ENCODE results near the gene RPUSD2.

The RPUSD2 gene

DNA sequence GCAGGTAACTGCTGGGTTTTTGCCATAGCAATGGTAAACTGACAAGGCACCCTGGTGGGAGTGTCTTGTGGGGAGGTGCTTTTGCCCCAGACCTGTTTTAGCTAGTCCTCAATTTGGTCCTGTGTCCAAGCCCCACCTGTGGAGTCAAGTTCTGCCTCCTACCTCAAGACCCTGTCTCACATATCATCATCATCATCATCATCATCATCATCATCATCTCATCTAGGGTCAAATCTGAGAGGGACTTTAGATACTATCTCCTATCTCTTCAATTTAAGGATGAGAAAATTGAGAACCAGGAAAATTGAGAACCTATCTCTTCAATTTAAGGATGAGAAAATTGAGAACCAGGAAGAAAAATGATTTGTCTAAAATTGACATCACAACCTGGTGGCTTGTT, 34.8 kb downstream of the RPUSD2 start:
- no peak for DNase-seq
- no peaks in the 10 kb centered on the region for H3K27me3 ChIP-seq (ENCODE audit: insufficient read depth, low read depth, severe bottlenecking)
- H3K9me3 ChIP-seq (ENCODE audit: severe bottlenecking) = no peaks in the 10 kb centered on the region
- H3K4me3 ChIP-seq (ENCODE audit: low read depth, low read length) = no peak overlapping the region
- no peak overlapping the region for H3K27ac ChIP-seq
- peaks cover 23% of the 10 kb centered on the region for H3K36me3 ChIP-seq
- TF ChIP-seq, protein P1, sequence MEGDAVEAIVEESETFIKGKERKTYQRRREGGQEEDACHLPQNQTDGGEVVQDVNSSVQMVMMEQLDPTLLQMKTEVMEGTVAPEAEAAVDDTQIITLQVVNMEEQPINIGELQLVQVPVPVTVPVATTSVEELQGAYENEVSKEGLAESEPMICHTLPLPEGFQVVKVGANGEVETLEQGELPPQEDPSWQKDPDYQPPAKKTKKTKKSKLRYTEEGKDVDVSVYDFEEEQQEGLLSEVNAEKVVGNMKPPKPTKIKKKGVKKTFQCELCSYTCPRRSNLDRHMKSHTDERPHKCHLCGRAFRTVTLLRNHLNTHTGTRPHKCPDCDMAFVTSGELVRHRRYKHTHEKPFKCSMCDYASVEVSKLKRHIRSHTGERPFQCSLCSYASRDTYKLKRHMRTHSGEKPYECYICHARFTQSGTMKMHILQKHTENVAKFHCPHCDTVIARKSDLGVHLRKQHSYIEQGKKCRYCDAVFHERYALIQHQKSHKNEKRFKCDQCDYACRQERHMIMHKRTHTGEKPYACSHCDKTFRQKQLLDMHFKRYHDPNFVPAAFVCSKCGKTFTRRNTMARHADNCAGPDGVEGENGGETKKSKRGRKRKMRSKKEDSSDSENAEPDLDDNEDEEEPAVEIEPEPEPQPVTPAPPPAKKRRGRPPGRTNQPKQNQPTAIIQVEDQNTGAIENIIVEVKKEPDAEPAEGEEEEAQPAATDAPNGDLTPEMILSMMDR (IDR thresholded peaks at IDR 0.05; ENCODE audit: low read depth, low read length) = no peak

DNA sequence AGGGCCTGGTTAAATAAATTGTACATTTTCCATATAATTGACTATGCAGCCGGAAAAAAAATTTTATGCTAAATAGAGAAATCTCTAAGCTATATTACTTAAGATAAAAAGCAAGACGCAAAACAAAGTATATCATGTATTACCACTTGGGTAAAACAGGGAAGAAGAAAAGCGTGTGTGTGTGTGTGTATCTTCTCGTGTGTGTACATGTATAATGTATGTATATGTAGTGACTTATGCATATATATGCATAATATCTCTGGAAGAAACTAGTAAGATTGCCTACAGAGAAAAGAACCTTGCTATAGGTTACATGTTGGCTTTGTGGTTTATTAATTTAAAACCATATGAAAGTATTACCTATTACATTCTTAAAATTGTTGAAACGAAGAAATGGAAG, 44.0 kb downstream of the RPUSD2 start:
- Histone ChIP-seq H3K27ac (no peak overlapping the region), H3K4me3 (ENCODE audit: low read depth, low read length) (no peak overlapping the region), H3K36me3 (peaks cover 26% of the 10 kb centered on the region), H3K9me3 (ENCODE audit: severe bottlenecking) (no peaks in the 10 kb centered on the region), H3K27me3 (ENCODE audit: insufficient read depth, low read depth, severe bottlenecking) (no peaks in the 10 kb centered on the region)
- TF ChIP-seq, protein P1 (IDR thresholded peaks at IDR 0.05; ENCODE audit: low read depth, low read length) = no peak
- DNase-seq = no peak

DNA sequence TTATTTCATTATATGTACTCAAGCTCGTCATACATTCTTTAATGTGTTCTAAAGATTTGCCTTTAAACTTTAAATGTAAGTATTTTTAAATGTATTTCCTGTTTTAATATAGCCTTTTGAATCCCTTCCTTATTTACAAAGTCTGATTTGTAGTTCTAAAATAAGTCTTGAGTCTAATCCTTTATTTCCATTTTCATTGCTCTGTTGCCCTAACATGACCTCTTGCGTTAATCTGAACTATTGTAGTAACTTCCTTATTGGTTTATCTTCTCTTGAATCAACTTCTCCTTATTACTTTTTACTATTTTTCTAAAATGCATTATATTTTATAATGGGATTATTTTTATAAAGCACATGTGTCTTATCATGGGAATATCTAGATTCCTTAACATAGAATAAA, 48.9 kb downstream of the RPUSD2 start:
- DNase-seq = no peak
- TF ChIP-seq, protein P1 (IDR thresholded peaks at IDR 0.05; ENCODE audit: low read depth, low read length) = no peak

DNA sequence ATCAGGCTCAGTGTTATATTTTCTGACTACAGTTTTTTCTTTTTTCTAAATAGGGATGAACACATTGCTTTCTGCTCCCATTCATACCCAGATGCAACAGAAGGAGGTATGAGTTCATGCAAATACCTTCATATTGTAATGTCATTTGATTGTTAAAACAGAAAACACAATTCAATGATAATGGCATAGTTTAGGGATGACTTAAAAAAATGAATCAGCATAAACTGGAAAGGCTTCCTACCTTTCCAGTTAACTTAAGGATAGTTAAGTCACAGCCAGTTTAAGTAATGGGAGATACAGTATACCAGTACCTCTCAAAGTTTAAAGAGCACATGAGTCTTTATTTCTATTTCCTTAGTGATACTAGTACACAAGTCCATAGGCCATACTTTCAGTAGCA, 49.8 kb downstream of the RPUSD2 start:
- no peak overlapping the region for H3K4me3 ChIP-seq (ENCODE audit: low read depth, low read length)
- H3K27ac ChIP-seq = no peak overlapping the region
- H3K36me3 ChIP-seq = peaks cover 27% of the 10 kb centered on the region
- H3K27me3 ChIP-seq (ENCODE audit: insufficient read depth, low read depth, severe bottlenecking) = no peaks in the 10 kb centered on the region
- TF ChIP-seq, protein P1 (IDR thresholded peaks at IDR 0.05; ENCODE audit: low read depth, low read length) = no peak
- no peak for DNase-seq
- no peaks in the 10 kb centered on the region for H3K9me3 ChIP-seq (ENCODE audit: severe bottlenecking)

More for the DNA sequence above, 48.9 kb downstream of the RPUSD2 start:
- Histone ChIP-seq H3K27me3 (ENCODE audit: insufficient read depth, low read depth, severe bottlenecking) (no peaks in the 10 kb centered on the region), H3K4me3 (ENCODE audit: low read depth, low read length) (no peak overlapping the region), H3K27ac (no peak overlapping the region), H3K36me3 (peaks cover 31% of the 10 kb centered on the region), H3K9me3 (ENCODE audit: severe bottlenecking) (no peaks in the 10 kb centered on the region)

DNA sequence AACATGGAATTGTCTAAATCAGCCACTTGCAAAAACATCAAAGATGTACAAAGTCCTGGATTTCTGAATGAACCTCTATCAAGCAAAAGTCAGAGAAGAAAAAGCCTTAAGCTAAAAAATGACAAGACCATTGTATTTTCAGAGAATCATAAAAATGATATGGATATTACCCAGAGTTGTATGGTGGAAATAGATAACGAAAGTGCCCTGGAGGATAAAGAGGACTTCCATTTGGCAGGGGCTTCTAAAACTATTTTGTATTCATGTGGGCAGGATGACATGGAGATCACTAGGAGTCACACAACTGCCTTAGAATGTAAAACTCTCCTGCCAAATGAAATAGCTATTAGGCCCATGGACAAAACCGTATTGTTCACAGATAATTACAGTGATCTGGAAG, 54.3 kb downstream of the RPUSD2 start:
- Histone ChIP-seq H3K27ac (no peak overlapping the region), H3K36me3 (peaks cover 32% of the 10 kb centered on the region), H3K9me3 (ENCODE audit: severe bottlenecking) (no peaks in the 10 kb centered on the region), H3K4me3 (ENCODE audit: low read depth, low read length) (no peak overlapping the region), H3K27me3 (ENCODE audit: insufficient read depth, low read depth, severe bottlenecking) (no peaks in the 10 kb centered on the region)
- DNase-seq = no peak
- TF ChIP-seq, protein P1 (IDR thresholded peaks at IDR 0.05; ENCODE audit: low read depth, low read length) = no peak
